GM21737 (cell line): ENCODE measurements around the gene IDH3G.

ENCODE experiments used
- ATAC-seq: cut with Tn5 transposase; IDR thresholded peaks from one replicate; pipeline ENCODE4 v1.9.1; 2021; ENCODE audit warnings: mild to moderate bottlenecking, moderate library complexity; ENCODE audit not compliant: unreplicated experiment

IDH3G gene

DNA sequence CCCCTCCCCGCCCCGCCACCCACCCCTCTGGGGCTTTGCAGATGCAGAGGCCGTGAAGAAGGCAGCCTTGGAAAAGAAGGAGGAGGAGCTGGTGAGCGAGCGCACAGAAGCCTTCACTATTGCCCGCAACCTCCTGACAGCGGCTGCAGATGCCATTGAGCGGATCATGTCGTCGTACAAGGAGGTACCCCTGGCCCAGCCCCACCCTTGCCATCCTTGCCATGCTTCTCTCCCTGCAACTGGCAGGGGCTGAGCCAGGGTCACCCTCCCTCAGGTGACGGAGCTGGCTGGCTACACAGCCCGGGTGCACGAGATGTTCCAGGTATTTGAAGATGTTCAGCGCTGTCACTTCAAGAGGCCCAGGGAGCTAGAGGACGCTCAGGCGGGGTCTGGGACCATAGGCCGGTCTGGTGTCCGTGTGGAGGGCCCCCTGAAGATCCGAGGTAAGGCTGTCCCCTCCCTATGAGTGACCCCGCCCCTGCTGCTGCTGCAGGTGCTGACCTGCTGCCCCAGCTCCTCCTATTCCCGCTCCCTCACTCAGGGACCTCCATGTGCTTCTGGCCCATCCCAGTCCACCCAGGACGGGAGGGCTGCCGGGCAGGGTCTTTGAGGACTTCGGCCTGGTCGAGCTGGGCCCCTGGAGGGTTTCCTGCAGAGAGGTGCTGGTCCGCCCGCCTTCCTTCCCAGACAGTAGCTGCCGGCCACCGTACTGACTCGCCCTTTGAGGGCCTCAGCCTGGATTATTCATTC is 57.9 kb downstream of the IDH3G start:
- ATAC-seq = no peak
